HG02885 (cell line): ENCODE measurements around the gene LRRC25.
"Not testable (repeated sequence)": the region's sequence is repeated elsewhere in the genome, so short reads cannot be mapped to it uniquely, and the experiment has no call there.

Source experiments
- ATAC-seq: cut with Tn5 transposase; IDR thresholded peaks from one replicate; pipeline ENCODE4 v1.9.1; 2021; ENCODE audit warnings: mild to moderate bottlenecking; ENCODE audit not compliant: unreplicated experiment, poor library complexity

The LRRC25 gene

GRCh38 chr19:18353378-18354005 is 43.9 kb downstream of the LRRC25 start:
- no peak for ATAC-seq

DNA sequence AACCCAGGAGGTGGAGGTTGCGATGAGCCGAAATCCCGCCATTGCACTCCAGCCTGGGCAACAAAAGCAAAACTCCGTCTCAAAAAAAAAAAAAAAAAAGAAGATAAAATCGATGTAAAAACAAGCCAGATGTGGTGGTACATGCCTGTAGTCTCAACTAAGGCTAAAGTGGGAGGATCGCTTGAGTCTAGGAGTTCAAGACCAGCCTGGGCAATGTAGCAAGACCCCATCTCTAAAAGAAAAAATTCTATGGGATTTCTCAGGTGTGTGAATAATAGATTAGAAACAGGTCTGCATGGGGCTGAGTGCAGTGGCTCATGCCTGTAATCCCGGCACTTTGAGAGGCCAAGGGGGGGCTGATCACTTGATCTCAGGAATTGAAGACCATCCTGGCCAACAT is 45.9 kb downstream of the LRRC25 start:
- ATAC-seq, result no peak

DNA sequence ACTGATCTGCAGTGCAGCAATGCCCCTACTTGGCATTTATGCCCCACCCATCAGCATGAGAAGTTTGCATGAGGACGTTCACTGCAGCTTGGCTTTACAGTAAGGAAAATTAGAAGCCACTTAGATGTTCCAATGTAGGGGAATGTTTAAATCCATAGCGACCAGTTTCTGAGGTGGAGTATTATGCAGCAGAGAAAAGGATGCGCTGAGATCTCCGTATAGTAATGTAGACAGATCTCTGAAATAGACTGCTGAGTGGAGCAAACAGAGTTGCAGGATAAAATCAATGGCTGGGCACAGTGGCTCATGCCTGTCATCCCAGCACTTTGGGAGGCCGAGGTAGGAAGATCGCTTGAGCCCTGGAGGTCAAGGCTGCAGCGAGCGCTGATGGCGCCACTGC is 46.9 kb downstream of the LRRC25 start:
- no peak for ATAC-seq

GRCh38 chr19:18349524-18350128 is 47.8 kb downstream of the LRRC25 start:
- ATAC-seq, result no peak

- not testable (repeated sequence) for ATAC-seq
These were observed 48.5 kb downstream of the LRRC25 start for GRCh38 chr19:18348818-18349339.

GRCh38 chr19:18348171-18348570 is 49.3 kb downstream of the LRRC25 start:
- no peak for ATAC-seq

GRCh38 chr19:18346091-18346490 is 51.3 kb downstream of the LRRC25 start:
- ATAC-seq, result no peak

DNA sequence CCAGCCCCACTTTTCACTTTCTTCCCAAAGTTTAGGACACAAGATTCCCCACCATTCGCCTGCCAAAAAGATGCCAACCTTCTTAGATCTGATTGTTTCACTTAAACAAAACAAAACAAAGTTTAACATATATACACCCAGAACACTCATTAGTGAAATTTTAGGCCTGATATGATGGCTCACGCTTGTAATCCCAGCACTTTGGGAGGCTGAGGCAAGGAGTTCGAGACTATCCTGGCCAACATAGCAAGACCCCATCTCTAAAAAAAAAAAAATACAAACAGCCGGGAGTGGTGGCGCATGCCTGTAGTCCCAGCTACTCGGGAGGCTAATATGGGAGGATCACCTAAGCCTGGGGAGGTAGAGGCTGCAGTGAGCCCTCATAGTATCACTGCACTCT is 52.1 kb downstream of the LRRC25 start:
- no peak for ATAC-seq

DNA sequence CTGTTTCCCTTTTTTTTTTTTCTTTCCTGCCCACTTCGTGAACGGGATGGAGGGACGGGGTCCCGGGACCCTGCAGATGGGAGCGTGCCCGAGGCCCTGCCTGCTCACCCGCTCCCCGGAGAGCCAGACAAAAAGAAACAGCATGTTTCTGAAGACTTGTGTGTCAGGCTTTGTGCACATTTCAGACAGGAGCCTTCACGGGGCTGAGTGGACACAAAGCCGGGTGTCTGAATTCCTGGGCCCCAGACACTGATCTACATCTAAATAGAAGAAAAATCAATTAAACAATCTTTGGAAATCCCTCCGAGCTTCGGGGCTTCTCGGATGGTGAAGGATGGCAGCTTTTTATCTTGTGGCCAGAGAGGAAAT is 52.9 kb downstream of the LRRC25 start:
- ATAC-seq, result no peak

DNA sequence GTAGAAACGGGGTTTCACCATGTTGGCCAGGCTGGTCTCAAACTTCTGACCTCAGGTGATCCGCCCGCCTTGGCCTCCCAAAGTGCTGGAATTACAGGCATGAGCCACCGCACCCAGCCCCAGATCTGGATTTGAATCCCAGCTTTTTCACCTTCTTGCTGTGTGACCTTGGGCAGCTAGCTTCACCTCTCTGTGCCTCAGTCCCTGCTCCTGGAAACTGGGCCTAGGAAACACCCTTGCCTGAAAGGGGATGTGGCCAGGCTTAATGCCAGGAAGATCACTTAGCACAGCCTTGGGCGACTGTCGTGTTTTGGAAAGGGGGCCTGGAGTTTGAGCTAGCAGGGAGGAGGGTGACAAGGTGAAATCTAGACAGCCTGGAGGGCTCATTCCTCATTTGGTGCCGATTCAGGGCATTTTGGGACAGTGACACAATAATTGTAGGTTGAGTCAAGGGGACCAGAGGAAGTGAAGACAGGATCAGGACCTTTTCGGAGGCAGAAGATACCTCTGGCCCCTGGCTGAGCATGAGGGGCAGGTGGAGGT is 55.3 kb downstream of the LRRC25 start:
- ATAC-seq, result no peak
